Activated CD4-positive, alpha-beta T cell treated with anti-CD3 and anti-CD28 coated beads, Interleukin-2, amount 10 ng/mL, durations not matched to agents 24 days and 14 days (primary cell): ENCODE data around the gene RALGDS. TPM values are rescaled to one million over a fixed set of nuclear protein-coding genes. Genes with fewer than 3 reads are reported as not detected.

Experiments used
- DNase-seq: peaks from one replicate; pipeline ENCODE4 v3.0.0; 2022
- H3K27ac Mint-ChIP-seq: one replicate; pipeline ENCODE4 v1.8.0; 2022; ENCODE audit warnings: mild to moderate bottlenecking, mixed read lengths
- H3K27me3 Mint-ChIP-seq: one replicate; pipeline ENCODE4 v1.8.0; 2022; ENCODE audit warnings: mixed read lengths
- H3K36me3 Mint-ChIP-seq: one replicate; pipeline ENCODE4 v1.8.0; 2022; ENCODE audit warnings: low read depth, mild to moderate bottlenecking, mixed read lengths
- H3K4me1 Mint-ChIP-seq: one replicate; pipeline ENCODE4 v1.8.0; 2021; ENCODE audit warnings: mixed read lengths
- H3K4me3 Mint-ChIP-seq: one replicate; pipeline ENCODE4 v1.8.0; 2022; ENCODE audit warnings: mild to moderate bottlenecking, moderate library complexity, mixed read lengths
- H3K9me3 Mint-ChIP-seq: one replicate; pipeline ENCODE4 v1.8.0; 2021; ENCODE audit warnings: mixed read lengths
- intact Hi-C: fragments of 100-400 bp; cut with micrococcal nuclease; formaldehyde crosslinking; loops from one replicate; pipeline ENCODE4 v1.15.1; 2023
- total RNA-seq: library from RNA; stranded (reverse); gene quantifications from 2 replicates; pipeline ENCODE4 v1.2.3, GENCODE V29; 2022

The RALGDS gene
- total RNA-seq, 1 donor from 2014 or later, result 93.0 TPM

DNA sequence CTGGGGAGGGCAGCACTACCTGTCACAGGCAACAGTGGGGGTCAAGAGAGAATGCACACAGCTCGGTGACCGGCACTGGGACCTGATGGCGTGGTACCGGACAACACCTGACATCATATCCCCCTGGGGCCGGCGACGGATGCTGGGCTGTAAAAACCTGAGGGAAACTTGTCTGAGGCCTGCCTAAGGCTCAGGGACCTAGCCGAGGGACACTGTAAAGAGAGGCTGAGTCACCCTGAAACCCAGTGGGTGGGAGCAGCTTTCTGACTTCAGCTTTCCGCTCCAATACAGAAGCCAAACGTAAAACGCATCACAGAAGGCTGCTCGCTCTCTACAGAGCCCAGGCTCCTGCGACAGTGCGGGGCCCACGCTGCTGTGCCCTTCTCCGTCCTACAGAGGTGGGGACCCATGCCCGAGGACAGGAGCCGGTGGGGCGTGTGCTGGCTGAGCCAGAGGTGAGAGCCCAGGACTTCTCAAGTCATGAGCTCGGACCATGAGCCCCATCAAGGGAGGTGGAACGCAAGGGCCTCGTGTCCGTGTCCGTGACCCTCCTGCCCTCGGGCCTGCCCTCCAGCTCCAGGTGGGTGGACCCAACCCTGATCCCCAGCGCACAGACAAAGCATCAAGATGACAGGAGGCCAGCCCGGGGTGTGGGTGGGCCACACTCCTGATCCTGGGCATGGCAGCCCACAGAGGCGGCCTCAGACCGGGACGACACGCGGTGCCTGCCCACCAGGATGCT, 5.3 kb downstream of the RALGDS start:
- Mint-ChIP-seq H3K27me3 (no peaks in the 10 kb centered on the region), H3K9me3 (no peaks in the 10 kb centered on the region), H3K36me3 (peaks cover 10% of the 10 kb centered on the region), H3K4me1 (peaks cover 48% of the 10 kb centered on the region), H3K4me3 (peak overlapping the region; percentile 73), H3K27ac (peak overlapping the region; percentile 91)
- DNase-seq, result peak; percentile 88
- intact Hi-C loops, result loop anchor here (1.0 to 2.0 kb wide), 2 partner anchors 17 to 29 kb away; no protein-coding TSS in a partner anchor

GRCh38 chr9:133114886-133115603, 6.0 kb downstream of the RALGDS start:
- Mint-ChIP-seq H3K27ac (peak overlapping the region; percentile 91), H3K36me3 (peaks cover 14% of the 10 kb centered on the region), H3K27me3 (no peaks in the 10 kb centered on the region), H3K9me3 (no peaks in the 10 kb centered on the region), H3K4me3 (peak overlapping the region; percentile 73), H3K4me1 (peaks cover 50% of the 10 kb centered on the region)
- intact Hi-C loops, result loop anchor here (1.0 to 2.0 kb wide), 2 partner anchors 18 to 29 kb away; no protein-coding TSS in a partner anchor
- DNase-seq, result no peak

DNA sequence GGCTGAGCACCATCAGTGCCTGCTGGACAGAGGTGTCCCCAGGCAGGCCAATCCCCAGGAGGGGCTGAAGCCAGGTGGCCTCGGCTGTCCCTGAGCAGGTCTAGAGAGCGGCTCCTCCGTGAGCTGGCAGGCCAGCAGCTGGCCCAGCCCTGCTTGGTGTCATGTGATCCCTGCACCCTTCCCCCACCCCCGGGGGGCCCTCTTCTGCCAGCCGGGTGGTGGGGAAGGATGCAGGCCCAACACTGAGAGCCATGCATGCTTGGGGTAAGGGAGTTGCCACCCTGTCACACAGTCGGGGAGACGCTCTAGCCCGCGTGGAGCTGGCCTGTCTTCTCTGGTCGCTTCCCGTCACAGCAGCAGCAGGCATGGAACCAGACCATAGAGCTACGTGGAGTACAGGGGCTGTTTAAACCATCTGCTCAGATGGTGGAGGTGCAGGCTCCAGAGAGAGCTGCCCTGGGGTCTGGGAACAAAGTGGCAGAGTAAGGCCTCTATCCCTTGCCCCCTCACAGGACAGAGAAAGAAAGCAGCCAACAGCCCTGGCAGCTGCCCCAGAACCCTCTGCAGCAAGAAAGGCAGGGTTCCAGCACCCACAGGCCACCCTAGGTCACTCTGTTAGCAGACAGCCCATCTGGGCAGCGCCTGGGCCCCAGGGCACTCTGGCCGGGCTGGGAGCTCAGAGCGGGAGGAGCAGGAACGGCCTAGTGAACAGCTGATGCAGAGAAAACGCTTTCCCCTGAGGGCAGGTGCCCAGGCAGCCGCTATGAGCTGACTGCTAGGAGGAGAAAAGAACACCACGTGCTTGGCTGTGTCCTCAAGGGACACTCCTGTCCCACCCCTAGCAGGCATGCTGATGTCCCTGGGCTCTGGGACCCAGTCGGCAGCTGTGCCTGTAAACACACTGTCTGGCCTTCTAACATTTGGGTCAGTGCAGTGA, 6.8 kb downstream of the RALGDS start:
- Mint-ChIP-seq H3K4me1 (peaks cover 49% of the 10 kb centered on the region), H3K4me3 (peak overlapping the region; percentile 73), H3K36me3 (peaks cover 21% of the 10 kb centered on the region), H3K9me3 (no peaks in the 10 kb centered on the region), H3K27ac (peak overlapping the region; percentile 91), H3K27me3 (no peaks in the 10 kb centered on the region)
- intact Hi-C loops, result loop anchor here (2.0 kb wide), 1 partner anchor 19 kb away; no protein-coding TSS in a partner anchor
- DNase-seq, result no peak

DNA sequence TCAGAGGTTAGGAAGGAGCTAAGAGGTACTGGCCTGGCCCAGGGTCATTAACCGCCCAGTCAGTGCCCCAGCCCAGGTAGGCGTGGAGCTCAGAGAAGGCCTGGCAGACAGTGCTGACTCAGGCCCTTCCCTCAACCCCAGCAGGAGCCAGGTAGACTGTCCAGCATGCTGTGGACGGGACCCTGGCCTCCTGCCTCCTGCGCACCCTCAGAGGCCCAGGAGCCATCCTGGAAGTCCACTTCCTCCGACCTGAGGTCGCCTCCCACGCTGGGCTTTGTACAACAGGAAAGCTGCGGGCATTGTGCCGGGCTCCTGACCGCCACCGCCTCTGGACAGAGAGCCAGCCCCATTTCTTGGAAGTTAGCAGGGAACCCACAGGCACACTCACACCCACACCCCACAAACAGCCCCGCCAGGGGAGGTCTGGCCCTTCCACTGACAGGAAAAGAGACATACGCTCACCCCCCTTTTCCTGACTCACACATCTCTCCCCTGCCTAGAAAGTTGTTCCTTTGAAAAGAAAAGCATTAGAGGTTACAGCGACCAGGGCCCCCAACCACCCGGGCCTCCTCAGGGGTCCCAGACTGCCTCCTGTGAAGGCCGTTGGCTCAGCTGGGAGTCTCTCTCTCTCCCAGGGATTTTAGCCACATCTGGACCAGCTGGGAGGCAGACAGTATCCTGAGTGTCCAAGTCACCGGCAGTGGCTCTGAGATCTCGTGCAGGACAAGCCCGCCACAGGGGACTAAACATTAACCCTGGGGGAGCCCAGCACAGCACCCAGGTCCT, 7.7 kb downstream of the RALGDS start:
- Mint-ChIP-seq H3K27ac (peak overlapping the region; percentile 91), H3K9me3 (no peaks in the 10 kb centered on the region), H3K4me3 (peak overlapping the region; percentile 61), H3K27me3 (no peaks in the 10 kb centered on the region), H3K4me1 (peaks cover 40% of the 10 kb centered on the region), H3K36me3 (peaks cover 18% of the 10 kb centered on the region)
- intact Hi-C loops, result no loop called here
- DNase-seq, result no peak

DNA sequence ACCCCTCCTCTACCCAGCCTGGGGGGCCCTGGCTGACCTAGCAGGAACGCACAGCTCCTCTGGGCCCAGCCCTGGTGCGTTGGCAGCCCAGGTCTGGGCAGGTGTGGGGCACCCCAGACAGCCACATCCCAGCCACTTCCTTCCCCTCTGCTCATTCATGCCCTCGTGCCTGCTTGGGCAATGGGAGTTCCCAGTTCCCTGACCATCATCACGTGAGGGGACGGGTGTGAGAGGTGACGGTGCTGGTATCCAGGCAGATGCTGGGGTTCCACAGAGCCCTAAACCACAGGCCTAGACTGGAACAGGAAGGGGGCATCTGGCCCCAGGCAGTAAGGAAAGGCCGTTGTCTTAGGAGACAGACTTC, 8.4 kb downstream of the RALGDS start:
- no peak overlapping the region for H3K4me3 Mint-ChIP-seq
- DNase-seq, result no peak
- peaks cover 21% of the 10 kb centered on the region for H3K36me3 Mint-ChIP-seq
- peak overlapping the region; percentile 78 for H3K27ac Mint-ChIP-seq
- H3K9me3 Mint-ChIP-seq, result no peaks in the 10 kb centered on the region
- no peaks in the 10 kb centered on the region for H3K27me3 Mint-ChIP-seq
- intact Hi-C loops, result no loop called here
- H3K4me1 Mint-ChIP-seq, result peaks cover 35% of the 10 kb centered on the region

- Mint-ChIP-seq H3K4me1 (peaks cover 31% of the 10 kb centered on the region), H3K27me3 (no peaks in the 10 kb centered on the region), H3K9me3 (no peaks in the 10 kb centered on the region), H3K4me3 (no peak overlapping the region), H3K36me3 (peaks cover 21% of the 10 kb centered on the region), H3K27ac (peak overlapping the region; percentile 78)
- intact Hi-C loops, result no loop called here
- DNase-seq, result no peak
Observed at GRCh38 chr9:133111808-133112662, 9.0 kb downstream of the RALGDS start.

DNA sequence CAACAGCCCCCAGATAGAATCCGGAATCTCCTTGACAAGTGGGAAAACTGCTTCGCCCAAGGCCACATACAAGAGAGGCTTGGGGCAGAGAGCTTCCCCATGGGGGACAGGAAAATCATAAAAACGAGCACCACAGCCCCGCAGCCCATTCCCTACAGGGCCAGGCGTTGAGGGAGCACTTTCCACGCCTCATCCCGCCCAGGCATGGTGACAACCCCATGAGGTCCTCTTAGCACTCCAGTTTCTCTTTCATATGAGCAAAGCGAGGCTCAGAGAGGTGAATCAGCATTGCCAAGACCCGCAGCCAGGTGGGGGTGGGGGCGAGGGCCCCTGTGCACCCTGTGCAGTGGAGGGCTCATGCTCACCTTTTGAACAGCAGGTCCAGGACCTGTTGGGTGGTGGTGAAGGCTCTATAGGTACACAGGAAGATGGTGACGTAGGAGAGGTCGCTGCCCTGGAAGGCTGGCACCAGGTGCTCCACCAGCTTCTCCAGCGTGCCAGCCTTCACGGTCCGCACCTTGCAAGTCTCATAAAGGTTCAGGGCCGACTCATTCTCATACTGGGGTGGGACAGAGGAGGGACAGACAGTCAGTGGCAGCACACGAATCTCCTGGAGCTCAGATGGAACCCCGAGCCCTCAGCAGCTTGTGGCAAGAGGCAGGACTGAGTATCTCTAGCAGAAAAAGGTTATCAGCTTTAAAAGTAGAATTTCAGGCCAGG, 10.9 kb downstream of the RALGDS start:
- intact Hi-C loops, result no loop called here
- Mint-ChIP-seq H3K9me3 (no peaks in the 10 kb centered on the region), H3K27ac (peak overlapping the region; percentile 29), H3K36me3 (peaks cover 24% of the 10 kb centered on the region), H3K4me3 (no peak overlapping the region), H3K4me1 (peaks cover 23% of the 10 kb centered on the region), H3K27me3 (no peaks in the 10 kb centered on the region)
- no peak for DNase-seq

- no peak for DNase-seq
- Mint-ChIP-seq H3K36me3 (peaks cover 33% of the 10 kb centered on the region), H3K4me1 (peaks cover 17% of the 10 kb centered on the region), H3K4me3 (no peak overlapping the region), H3K27me3 (no peaks in the 10 kb centered on the region), H3K9me3 (no peaks in the 10 kb centered on the region), H3K27ac (no peak overlapping the region)
- intact Hi-C loops, result no loop called here
Observed at GRCh38 chr9:133108794-133109641, 12.0 kb downstream of the RALGDS start.

DNA sequence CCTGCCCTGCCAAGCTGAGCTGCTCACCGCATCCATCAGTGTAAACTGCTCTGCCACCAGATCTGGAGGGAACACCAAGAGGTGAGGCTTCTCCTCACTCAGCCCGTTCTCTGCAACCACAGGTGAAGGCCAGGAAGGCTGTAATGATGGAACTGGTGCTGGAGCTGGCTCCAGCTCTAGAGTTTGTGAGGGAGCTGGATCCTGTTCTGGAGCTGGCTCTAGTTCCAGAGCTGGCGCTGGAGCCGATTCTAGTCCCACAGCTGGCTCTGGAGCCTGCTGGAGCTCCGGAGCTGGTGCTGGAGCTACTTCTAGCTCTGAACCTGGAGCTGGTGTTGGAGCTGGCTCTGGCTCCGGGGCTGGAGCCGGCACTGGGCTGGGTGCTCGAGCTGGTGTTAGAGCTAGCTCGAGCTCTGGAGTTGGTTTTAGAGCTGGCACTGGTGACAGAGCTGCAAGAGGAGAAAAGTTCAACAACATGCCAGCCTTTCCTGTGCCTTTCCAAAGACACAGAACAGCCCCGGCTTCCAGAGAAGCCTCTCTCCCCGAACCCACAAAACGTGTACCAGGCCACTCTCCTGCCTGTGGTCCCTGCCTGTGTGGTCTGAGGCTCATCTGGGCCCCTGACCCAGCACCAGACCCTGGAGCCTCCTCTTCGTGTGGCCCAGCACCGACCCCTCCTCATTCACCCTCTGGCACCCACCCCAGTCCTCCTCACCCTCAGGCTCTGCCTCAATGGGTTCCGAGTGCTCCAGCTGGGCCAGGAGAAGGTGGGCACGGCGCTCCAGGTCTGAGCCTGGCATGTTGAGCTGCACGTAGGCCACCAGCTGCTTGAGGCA, 12.9 kb downstream of the RALGDS start:
- DNase-seq, result no peak
- H3K9me3 Mint-ChIP-seq, result no peaks in the 10 kb centered on the region
- no peak overlapping the region for H3K27ac Mint-ChIP-seq
- no peak overlapping the region for H3K4me3 Mint-ChIP-seq
- no peaks in the 10 kb centered on the region for H3K27me3 Mint-ChIP-seq
- intact Hi-C loops, result no loop called here
- peaks cover 34% of the 10 kb centered on the region for H3K36me3 Mint-ChIP-seq
- peaks cover 10% of the 10 kb centered on the region for H3K4me1 Mint-ChIP-seq

GRCh38 chr9:133107245-133107722, 13.8 kb downstream of the RALGDS start:
- H3K27me3 Mint-ChIP-seq, result no peaks in the 10 kb centered on the region
- H3K4me1 Mint-ChIP-seq, result peaks cover 7% of the 10 kb centered on the region
- H3K4me3 Mint-ChIP-seq, result no peak overlapping the region

More at GRCh38 chr9:133107245-133107722, 13.8 kb downstream of the RALGDS start:
- intact Hi-C loops, result no loop called here
- Mint-ChIP-seq H3K27ac (no peak overlapping the region), H3K36me3 (peaks cover 40% of the 10 kb centered on the region), H3K9me3 (no peaks in the 10 kb centered on the region)
- no peak for DNase-seq
